OCI-LY1 (cell line): ENCODE measurements around the gene FTL.

ENCODE experiments used
- CTCF ChIP-seq: fragments of 200-600 bp; sonication (generic), shearing (Covaris generic); IDR thresholded peaks from 2 replicates; pipeline ENCODE4 v1.5.1; 2017; ENCODE audit warnings: mild to moderate bottlenecking, antibody characterized with exemption, low read length, moderate library complexity, mixed read lengths
- EZH2 ChIP-seq: fragments of 200-600 bp; sonication (generic), shearing (Covaris generic); IDR thresholded peaks from 2 replicates; pipeline ENCODE4 v1.8.0; 2017; ENCODE audit warnings: borderline replicate concordance, mixed run types, mild to moderate bottlenecking, antibody characterized with exemption, low read length, moderate library complexity, mixed read lengths

GRCh38 chr19:48950159-48950558 lies 14.9 kb upstream of the FTL start:
- no peak for TF ChIP-seq CTCF
- no peak for TF ChIP-seq EZH2
